SK-N-SH (cell line): ENCODE data around the gene PAK1. TPM values are rescaled to one million over a fixed set of nuclear protein-coding genes. Genes with fewer than 3 reads are reported as not detected.

Experiments used
- CTCF ChIA-PET: fragments of 300-600, 350-600 bp; formaldehyde crosslinking; extraction: SDS; loops from one replicate; lab custom pipeline; 2021; lab: Yijun Ruan, JAX
- POLR2A ChIA-PET: fragments of 350-600 bp; sonication (Branson Sonifier 250); formaldehyde crosslinking; extraction: SDS; loops from one replicate; lab custom pipeline; 2020; ENCODE audit warnings: antibody characterized with exemption, inconsistent platforms; lab: Yijun Ruan, JAX
- DNase-seq: peaks from one replicate; pipeline ENCODE4 v3.0.0; 2012
- H2AFZ ChIP-seq: fragments of 200-600 bp; sonication (generic); 2 replicates; pipeline ENCODE4 v1.8.1; 2016; ENCODE audit warnings: antibody characterized with exemption, mild to moderate bottlenecking, low read depth
- H3F3A ChIP-seq: fragments of 200-600 bp; sonication (generic); replicated peaks from 2 replicates; pipeline ENCODE3; 2016; ENCODE audit warnings: antibody characterized with exemption, mild to moderate bottlenecking; ENCODE audit not compliant: insufficient read depth
- H3K27ac ChIP-seq, 2 experiments: fragments of 200-500 bp in 1 of 2; fragments of 200-600 bp in 1 of 2; sonication (Bioruptor generic) in 1 of 2; sonication (generic), shearing (Covaris generic) in 1 of 2; 2 replicates each; pipeline versions ENCODE4 v1.5.1 to v1.6.1; 2014 to 2016; ENCODE audit warnings: low read depth in 2 of 2, inconsistent platforms in 1 of 2, low read length in 1 of 2, mild to moderate bottlenecking in 1 of 2, mixed read lengths in 1 of 2
- H3K27me3 ChIP-seq: fragments of 200-600 bp; sonication (generic), shearing (Covaris generic); 2 replicates; pipeline ENCODE4 v1.6.1; 2016; ENCODE audit warnings: mixed run types; ENCODE audit not compliant: insufficient read depth
- H3K36me3 ChIP-seq, 2 experiments: fragments of 200-500 bp in 1 of 2; fragments of 200-600 bp in 1 of 2; sonication (Bioruptor generic) in 1 of 2; sonication (generic) in 1 of 2; replicated peaks in 1 of 2; 2 replicates each; pipeline versions ENCODE3 to v1.5.1; 2014 to 2016; ENCODE audit warnings: low read length in 1 of 2, mild to moderate bottlenecking in 1 of 2; ENCODE audit not compliant: insufficient read depth in 2 of 2, control insufficient read depth in 1 of 2
- H3K4me1 ChIP-seq, 2 experiments: fragments of 200-500 bp in 1 of 2; fragments of 200-600 bp in 1 of 2; sonication (Bioruptor generic) in 1 of 2; sonication (generic), shearing (Covaris generic) in 1 of 2; 2 replicates each; pipeline versions ENCODE4 v1.5.1 to v1.6.1; 2014 to 2016; ENCODE audit warnings: low read depth in 1 of 2, low read length in 1 of 2, mixed run types in 1 of 2; ENCODE audit not compliant: insufficient read depth in 2 of 2, control insufficient read depth in 1 of 2
- H3K4me2 ChIP-seq: fragments of 200-600 bp; sonication (generic), shearing (Covaris generic); 2 replicates; pipeline ENCODE4 v1.6.1; 2017; ENCODE audit warnings: mixed run types
- H3K4me3 ChIP-seq, 2 experiments: fragments of 200-500 bp in 1 of 2; fragments of 200-600 bp in 1 of 2; sonication (Bioruptor generic) in 1 of 2; sonication (generic), shearing (Covaris generic) in 1 of 2; 2 replicates each; pipeline versions ENCODE4 v1.5.1 to v1.8.1; 2014 to 2016; ENCODE audit warnings: low read depth in 2 of 2, inconsistent platforms in 1 of 2, low read length in 1 of 2, mild to moderate bottlenecking in 1 of 2, mixed read lengths in 1 of 2, moderate library complexity in 1 of 2
- H3K79me2 ChIP-seq: fragments of 200-600 bp; sonication (generic); 2 replicates; pipeline ENCODE4 v1.8.1; 2017; ENCODE audit warnings: mild to moderate bottlenecking; ENCODE audit not compliant: insufficient read depth
- H3K9ac ChIP-seq: fragments of 200-600 bp; sonication (generic); 2 replicates; pipeline ENCODE4 v1.6.1; 2017; ENCODE audit warnings: mixed run types
- H3K9me2 ChIP-seq: fragments of 200-600 bp; sonication (generic); 2 replicates; pipeline ENCODE4 v1.6.1; 2017; ENCODE audit warnings: mixed run types
- H3K9me3 ChIP-seq: fragments of 200-600 bp; sonication (generic); 2 replicates; pipeline ENCODE4 v1.6.1; 2017; ENCODE audit warnings: mixed run types, mild to moderate bottlenecking, moderate library complexity
- H4K20me1 ChIP-seq: fragments of 200-600 bp; sonication (generic); 2 replicates; pipeline ENCODE4 v1.6.1; 2017; ENCODE audit warnings: mild to moderate bottlenecking, mixed run types; ENCODE audit not compliant: insufficient read depth
- CHD2 ChIP-seq: fragments of 150-350 bp; IDR thresholded peaks from 2 replicates; pipeline ENCODE4 v1.6.1; 2018; ENCODE audit warnings: low read length; ENCODE audit not compliant: partially characterized antibody
- ELF1 ChIP-seq: IDR thresholded peaks from 2 replicates; pipeline ENCODE4 v1.4.0; 2012
- EP300 ChIP-seq, 2 experiments: IDR thresholded peaks; 2 replicates each; pipeline versions ENCODE4 v1.4.0 to v1.6.1; 2012; ENCODE audit warnings: borderline replicate concordance in 1 of 2, low read depth in 1 of 2, low read length in 1 of 2
- EZH2phosphoT487 ChIP-seq: fragments of 200-600 bp; sonication (generic); IDR thresholded peaks from 2 replicates; pipeline ENCODE4 v1.6.1; 2017; ENCODE audit warnings: low read depth, mixed run types, mild to moderate bottlenecking, antibody characterized with exemption, moderate library complexity, borderline replicate concordance
- GATA2 ChIP-seq: sonication (generic); formaldehyde crosslinking; IDR thresholded peaks from 2 replicates; pipeline ENCODE4 v1.5.0; 2020; ENCODE audit warnings: mild to moderate bottlenecking, missing genetic modification reagents
- JUND ChIP-seq: IDR thresholded peaks from 2 replicates; pipeline ENCODE4 v1.4.0; 2012
- NFIC ChIP-seq: IDR thresholded peaks from 2 replicates; pipeline ENCODE4 v1.4.0; 2012; ENCODE audit warnings: borderline replicate concordance
- RCOR1 ChIP-seq: fragments of 150-350 bp; IDR thresholded peaks from 2 replicates; pipeline ENCODE4 v1.6.1; 2017; ENCODE audit warnings: antibody characterized with exemption, low read length
- SIN3A ChIP-seq: IDR thresholded peaks from 2 replicates; pipeline ENCODE4 v1.6.1; 2012; ENCODE audit warnings: low read depth, mild to moderate bottlenecking, low read length, moderate library complexity, borderline replicate concordance
- SMC3 ChIP-seq: IDR thresholded peaks from 2 replicates; pipeline ENCODE4 v1.6.1; 2012; ENCODE audit warnings: low read depth, low read length, improper control_type of control experiment
- TAF1 ChIP-seq: IDR thresholded peaks from 2 replicates; pipeline ENCODE4 v1.6.1; 2012; ENCODE audit warnings: low read depth, mild to moderate bottlenecking, low read length, moderate library complexity, borderline replicate concordance
- TCF12 ChIP-seq: IDR thresholded peaks from 2 replicates; pipeline ENCODE4 v1.4.0; 2012
- TEAD4 ChIP-seq: IDR thresholded peaks from 2 replicates; pipeline ENCODE4 v1.4.0; 2012; ENCODE audit warnings: mild to moderate bottlenecking, borderline replicate concordance; ENCODE audit not compliant: insufficient read depth
- WGBS: methylation state at CpG from one replicate; pipeline ENCODE4 v1.1.6; 2017; ENCODE audit warnings: low lambda C conversion rate; 5-methylcytosine and 5-hydroxymethylcytosine counted together
- polyA plus RNA-seq, 3 experiments: library from polyadenylated mRNA; depleted of rRNA; stranded (reverse); fragments of >200 nt; gene quantifications; 2 replicates each; pipeline ENCODE4 v1.2.3, GENCODE V29; 2012
- TF ChIP-seq, protein P1 (sequence below): IDR thresholded peaks from 2 replicates; pipeline ENCODE4 v1.4.0; 2012; ENCODE audit warnings: low read depth
- TF ChIP-seq, protein P2 (sequence below): IDR thresholded peaks from 2 replicates; pipeline ENCODE4 v1.4.0; 2012; ENCODE audit warnings: low read depth, borderline replicate concordance
- TF ChIP-seq, protein P3 (sequence below): fragments of 150-350 bp; IDR thresholded peaks from 2 replicates; pipeline ENCODE4 v1.6.1; 2017; ENCODE audit warnings: antibody characterized with exemption, low read length, low read depth, borderline replicate concordance
- TF ChIP-seq, protein P4 (sequence below): IDR thresholded peaks from 2 replicates; pipeline ENCODE4; 2012
- TF ChIP-seq, protein P5 (sequence below): IDR thresholded peaks from 2 replicates; pipeline ENCODE4 v1.6.1; 2012; ENCODE audit warnings: mild to moderate bottlenecking, low read depth, low read length, moderate library complexity

The PAK1 gene
- polyA plus RNA-seq, 1 of the 3 experiments (the other 2 are of a cell fraction), result 17.9 TPM

DNA sequence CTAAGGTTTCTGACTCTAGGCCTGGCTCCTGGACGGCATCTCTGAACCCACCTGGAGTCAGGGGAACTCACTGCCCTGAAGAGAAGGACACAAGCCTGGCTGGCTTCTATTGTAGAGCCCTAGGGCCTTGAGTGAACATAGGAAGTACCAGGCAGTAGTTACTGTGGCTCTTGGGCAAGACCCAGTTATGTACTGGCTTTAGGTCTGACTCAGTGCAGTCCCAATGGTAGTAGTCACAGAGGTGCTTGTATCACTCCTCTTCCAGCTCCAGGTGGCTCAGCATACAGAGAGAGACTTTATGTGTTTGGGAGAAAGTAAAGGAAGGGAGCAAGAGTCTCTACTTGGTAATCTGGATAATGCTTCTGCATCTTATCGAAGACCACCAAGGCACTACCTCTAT lies 13.9 kb upstream of the PAK1 start:
- no peaks in the 10 kb centered on the region for H3K9me2 ChIP-seq
- H3K4me2 ChIP-seq, result no peak overlapping the region
- no peaks in the 10 kb centered on the region for H4K20me1 ChIP-seq
- no peak overlapping the region for H3K4me3 ChIP-seq
- no peak overlapping the region for H3K9ac ChIP-seq
- ChIA-PET CTCF (interaction anchor here (1.0 kb wide), 1 partner anchor 19 kb away, joined by 4 read pairs; no protein-coding TSS in a partner anchor), POLR2A (no interaction called here)
- H3K27ac ChIP-seq, result no peak overlapping the region
- DNase-seq, result no peak
- no peaks in the 10 kb centered on the region; the same call in 1 of the 2 replicates for H3K27me3 ChIP-seq
- no peak overlapping the region for H2AFZ ChIP-seq
- WGBS, result 65% methylated on average over 2 of the region's 2 CpGs
- H3K4me1 ChIP-seq, result no peaks in the 10 kb centered on the region
- H3K36me3 ChIP-seq, result no peaks in the 10 kb centered on the region
- H3K79me2 ChIP-seq, result no peaks in the 10 kb centered on the region
- TF ChIP-seq, protein P1, sequence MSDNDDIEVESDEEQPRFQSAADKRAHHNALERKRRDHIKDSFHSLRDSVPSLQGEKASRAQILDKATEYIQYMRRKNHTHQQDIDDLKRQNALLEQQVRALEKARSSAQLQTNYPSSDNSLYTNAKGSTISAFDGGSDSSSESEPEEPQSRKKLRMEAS, result no peak
- TF ChIP-seq TEAD4, result no peak
- no peak for TF ChIP-seq JUND
- TF ChIP-seq EZH2phosphoT487, result no peak
- TF ChIP-seq TCF12, result no peak
- TF ChIP-seq, protein P2, sequence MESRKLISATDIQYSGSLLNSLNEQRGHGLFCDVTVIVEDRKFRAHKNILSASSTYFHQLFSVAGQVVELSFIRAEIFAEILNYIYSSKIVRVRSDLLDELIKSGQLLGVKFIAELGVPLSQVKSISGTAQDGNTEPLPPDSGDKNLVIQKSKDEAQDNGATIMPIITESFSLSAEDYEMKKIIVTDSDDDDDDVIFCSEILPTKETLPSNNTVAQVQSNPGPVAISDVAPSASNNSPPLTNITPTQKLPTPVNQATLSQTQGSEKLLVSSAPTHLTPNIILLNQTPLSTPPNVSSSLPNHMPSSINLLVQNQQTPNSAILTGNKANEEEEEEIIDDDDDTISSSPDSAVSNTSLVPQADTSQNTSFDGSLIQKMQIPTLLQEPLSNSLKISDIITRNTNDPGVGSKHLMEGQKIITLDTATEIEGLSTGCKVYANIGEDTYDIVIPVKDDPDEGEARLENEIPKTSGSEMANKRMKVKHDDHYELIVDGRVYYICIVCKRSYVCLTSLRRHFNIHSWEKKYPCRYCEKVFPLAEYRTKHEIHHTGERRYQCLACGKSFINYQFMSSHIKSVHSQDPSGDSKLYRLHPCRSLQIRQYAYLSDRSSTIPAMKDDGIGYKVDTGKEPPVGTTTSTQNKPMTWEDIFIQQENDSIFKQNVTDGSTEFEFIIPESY, result no peak
- no peak for TF ChIP-seq SIN3A
- TF ChIP-seq NFIC, result no peak
- TF ChIP-seq, protein P3, sequence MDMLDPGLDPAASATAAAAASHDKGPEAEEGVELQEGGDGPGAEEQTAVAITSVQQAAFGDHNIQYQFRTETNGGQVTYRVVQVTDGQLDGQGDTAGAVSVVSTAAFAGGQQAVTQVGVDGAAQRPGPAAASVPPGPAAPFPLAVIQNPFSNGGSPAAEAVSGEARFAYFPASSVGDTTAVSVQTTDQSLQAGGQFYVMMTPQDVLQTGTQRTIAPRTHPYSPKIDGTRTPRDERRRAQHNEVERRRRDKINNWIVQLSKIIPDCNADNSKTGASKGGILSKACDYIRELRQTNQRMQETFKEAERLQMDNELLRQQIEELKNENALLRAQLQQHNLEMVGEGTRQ, result no peak
- no peak for TF ChIP-seq CHD2
- no peaks in the 10 kb centered on the region for H3K9me3 ChIP-seq
- H3F3A ChIP-seq, result no peaks in the 10 kb centered on the region

DNA sequence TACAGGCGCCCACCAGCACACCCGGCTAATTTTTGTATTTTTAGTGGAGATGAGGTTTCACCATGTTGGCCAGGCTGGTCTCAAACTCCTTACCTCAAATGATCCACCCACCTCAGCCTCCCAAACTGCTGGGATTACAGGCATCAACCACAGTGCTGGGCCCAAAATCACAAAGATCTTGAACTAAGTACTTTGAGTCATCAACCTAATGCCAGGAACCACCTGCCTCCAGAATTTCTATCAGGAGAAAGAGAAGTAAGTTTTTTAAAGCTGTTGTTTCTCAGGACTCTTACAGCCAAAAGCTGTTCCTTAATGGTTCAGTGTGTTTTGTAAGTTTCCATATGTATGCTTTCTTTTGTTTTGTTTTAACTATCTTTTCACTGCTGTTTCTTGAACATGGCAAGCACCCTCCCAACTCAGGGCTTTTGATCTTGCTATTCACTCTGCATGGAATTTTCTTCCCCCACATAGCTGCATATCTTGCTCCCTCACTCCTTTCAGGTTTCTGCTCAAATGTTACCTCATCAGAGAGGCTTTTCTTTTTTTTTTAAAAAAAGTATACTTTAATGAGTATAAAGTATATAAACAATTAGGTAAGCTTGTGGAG lies 6.0 kb upstream of the PAK1 start:
- DNase-seq, result no peak
- CTCF ChIA-PET, result interaction anchor here (1.1 to 5.9 kb wide), 4 partner anchors 9 to 389 kb away, joined by 3 to 22 read pairs (median 4); no protein-coding TSS in a partner anchor
- Histone ChIP-seq H3K36me3 (no peaks in the 10 kb centered on the region), H3K9me2 (no peaks in the 10 kb centered on the region), H3K27me3 (no peaks in the 10 kb centered on the region), H3K4me3 (no peak overlapping the region), H3K79me2 (no peaks in the 10 kb centered on the region), H3F3A (peaks cover 8% of the 10 kb centered on the region), H3K9ac (no peak overlapping the region), H3K27ac (no peak overlapping the region), H3K4me2 (no peak overlapping the region), H3K4me1 (no peaks in the 10 kb centered on the region), H3K9me3 (no peaks in the 10 kb centered on the region), H4K20me1 (no peaks in the 10 kb centered on the region), H2AFZ (no peak overlapping the region)
- POLR2A ChIA-PET, result no interaction called here
- 94% methylated on average over 2 of the region's 2 CpGs for WGBS
- TF ChIP-seq ELF1 (no peak), SIN3A (no peak), SMC3 (no peak), TAF1 (no peak), JUND (no peak), EP300 (IDR thresholded peaks at IDR 0.05; ENCODE audit: borderline replicate concordance in 1 of 2, low read depth in 1 of 2, low read length in 1 of 2) (no peak), RCOR1 (no peak), TEAD4 (no peak), GATA2 (CRISPR knock-in tag) (no peak)
- TF ChIP-seq, protein P4, sequence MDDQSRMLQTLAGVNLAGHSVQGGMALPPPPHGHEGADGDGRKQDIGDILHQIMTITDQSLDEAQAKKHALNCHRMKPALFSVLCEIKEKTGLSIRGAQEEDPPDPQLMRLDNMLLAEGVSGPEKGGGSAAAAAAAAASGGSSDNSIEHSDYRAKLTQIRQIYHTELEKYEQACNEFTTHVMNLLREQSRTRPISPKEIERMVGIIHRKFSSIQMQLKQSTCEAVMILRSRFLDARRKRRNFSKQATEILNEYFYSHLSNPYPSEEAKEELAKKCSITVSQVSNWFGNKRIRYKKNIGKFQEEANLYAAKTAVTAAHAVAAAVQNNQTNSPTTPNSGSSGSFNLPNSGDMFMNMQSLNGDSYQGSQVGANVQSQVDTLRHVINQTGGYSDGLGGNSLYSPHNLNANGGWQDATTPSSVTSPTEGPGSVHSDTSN, result no peak
- TF ChIP-seq, protein P5, sequence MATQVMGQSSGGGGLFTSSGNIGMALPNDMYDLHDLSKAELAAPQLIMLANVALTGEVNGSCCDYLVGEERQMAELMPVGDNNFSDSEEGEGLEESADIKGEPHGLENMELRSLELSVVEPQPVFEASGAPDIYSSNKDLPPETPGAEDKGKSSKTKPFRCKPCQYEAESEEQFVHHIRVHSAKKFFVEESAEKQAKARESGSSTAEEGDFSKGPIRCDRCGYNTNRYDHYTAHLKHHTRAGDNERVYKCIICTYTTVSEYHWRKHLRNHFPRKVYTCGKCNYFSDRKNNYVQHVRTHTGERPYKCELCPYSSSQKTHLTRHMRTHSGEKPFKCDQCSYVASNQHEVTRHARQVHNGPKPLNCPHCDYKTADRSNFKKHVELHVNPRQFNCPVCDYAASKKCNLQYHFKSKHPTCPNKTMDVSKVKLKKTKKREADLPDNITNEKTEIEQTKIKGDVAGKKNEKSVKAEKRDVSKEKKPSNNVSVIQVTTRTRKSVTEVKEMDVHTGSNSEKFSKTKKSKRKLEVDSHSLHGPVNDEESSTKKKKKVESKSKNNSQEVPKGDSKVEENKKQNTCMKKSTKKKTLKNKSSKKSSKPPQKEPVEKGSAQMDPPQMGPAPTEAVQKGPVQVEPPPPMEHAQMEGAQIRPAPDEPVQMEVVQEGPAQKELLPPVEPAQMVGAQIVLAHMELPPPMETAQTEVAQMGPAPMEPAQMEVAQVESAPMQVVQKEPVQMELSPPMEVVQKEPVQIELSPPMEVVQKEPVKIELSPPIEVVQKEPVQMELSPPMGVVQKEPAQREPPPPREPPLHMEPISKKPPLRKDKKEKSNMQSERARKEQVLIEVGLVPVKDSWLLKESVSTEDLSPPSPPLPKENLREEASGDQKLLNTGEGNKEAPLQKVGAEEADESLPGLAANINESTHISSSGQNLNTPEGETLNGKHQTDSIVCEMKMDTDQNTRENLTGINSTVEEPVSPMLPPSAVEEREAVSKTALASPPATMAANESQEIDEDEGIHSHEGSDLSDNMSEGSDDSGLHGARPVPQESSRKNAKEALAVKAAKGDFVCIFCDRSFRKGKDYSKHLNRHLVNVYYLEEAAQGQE, result no peak
